ENCODE results near the gene KLHDC10. TPM values are rescaled to one million over a fixed set of nuclear protein-coding genes. Genes with fewer than 3 reads are reported as not detected.

The KLHDC10 gene
- total and polyA plus RNA-seq, 2 of the 13 experiments (the other 11 are each of a cell fraction or from before 2014, with no cell fraction given), result 11.9 to 21.6 TPM

DNA sequence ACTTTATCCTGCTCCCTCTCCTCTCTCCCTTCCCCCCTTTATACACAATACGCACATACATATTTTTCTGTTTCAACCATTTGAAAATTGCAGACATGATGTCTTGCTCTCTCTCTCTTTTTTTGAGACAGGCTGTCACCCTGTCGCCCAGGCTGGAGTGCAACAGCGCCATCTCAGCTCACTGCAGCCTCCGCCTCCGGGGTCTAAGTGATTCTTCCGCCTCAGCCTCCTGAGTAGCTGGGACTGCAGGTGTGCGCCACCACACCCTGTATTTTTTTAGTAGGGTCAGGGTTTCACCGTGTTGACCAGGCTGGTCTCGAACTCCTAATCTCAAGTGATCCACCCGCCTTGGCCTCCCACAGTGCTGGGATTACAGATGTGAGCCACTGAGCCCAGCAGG, 38.5 kb downstream of the KLHDC10 start (continued):
- TF ChIP-seq, protein P1, sequence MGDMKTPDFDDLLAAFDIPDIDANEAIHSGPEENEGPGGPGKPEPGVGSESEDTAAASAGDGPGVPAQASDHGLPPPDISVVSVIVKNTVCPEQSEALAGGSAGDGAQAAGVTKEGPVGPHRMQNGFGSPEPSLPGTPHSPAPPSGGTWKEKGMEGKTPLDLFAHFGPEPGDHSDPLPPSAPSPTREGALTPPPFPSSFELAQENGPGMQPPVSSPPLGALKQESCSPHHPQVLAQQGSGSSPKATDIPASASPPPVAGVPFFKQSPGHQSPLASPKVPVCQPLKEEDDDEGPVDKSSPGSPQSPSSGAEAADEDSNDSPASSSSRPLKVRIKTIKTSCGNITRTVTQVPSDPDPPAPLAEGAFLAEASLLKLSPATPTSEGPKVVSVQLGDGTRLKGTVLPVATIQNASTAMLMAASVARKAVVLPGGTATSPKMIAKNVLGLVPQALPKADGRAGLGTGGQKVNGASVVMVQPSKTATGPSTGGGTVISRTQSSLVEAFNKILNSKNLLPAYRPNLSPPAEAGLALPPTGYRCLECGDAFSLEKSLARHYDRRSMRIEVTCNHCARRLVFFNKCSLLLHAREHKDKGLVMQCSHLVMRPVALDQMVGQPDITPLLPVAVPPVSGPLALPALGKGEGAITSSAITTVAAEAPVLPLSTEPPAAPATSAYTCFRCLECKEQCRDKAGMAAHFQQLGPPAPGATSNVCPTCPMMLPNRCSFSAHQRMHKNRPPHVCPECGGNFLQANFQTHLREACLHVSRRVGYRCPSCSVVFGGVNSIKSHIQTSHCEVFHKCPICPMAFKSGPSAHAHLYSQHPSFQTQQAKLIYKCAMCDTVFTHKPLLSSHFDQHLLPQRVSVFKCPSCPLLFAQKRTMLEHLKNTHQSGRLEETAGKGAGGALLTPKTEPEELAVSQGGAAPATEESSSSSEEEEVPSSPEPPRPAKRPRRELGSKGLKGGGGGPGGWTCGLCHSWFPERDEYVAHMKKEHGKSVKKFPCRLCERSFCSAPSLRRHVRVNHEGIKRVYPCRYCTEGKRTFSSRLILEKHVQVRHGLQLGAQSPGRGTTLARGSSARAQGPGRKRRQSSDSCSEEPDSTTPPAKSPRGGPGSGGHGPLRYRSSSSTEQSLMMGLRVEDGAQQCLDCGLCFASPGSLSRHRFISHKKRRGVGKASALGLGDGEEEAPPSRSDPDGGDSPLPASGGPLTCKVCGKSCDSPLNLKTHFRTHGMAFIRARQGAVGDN (CRISPR knock-in tag; IDR thresholded peaks at IDR 0.05), result no peak
- TF ChIP-seq, protein P2, sequence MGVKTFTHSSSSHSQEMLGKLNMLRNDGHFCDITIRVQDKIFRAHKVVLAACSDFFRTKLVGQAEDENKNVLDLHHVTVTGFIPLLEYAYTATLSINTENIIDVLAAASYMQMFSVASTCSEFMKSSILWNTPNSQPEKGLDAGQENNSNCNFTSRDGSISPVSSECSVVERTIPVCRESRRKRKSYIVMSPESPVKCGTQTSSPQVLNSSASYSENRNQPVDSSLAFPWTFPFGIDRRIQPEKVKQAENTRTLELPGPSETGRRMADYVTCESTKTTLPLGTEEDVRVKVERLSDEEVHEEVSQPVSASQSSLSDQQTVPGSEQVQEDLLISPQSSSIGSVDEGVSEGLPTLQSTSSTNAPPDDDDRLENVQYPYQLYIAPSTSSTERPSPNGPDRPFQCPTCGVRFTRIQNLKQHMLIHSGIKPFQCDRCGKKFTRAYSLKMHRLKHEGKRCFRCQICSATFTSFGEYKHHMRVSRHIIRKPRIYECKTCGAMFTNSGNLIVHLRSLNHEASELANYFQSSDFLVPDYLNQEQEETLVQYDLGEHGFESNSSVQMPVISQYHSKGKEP (CRISPR knock-in tag; IDR thresholded peaks at IDR 0.05), result no peak
- no peak for TF ChIP-seq ZNF180 (CRISPR knock-in tag; IDR thresholded peaks at IDR 0.05; ENCODE audit: borderline replicate concordance, low read depth)
- TF ChIP-seq ZNF34 (CRISPR knock-in tag; IDR thresholded peaks at IDR 0.05; ENCODE audit: borderline replicate concordance), result no peak
- no peak for TF ChIP-seq ZFP36L1 (CRISPR knock-in tag; IDR thresholded peaks at IDR 0.05)
- TF ChIP-seq ZNF317 (CRISPR knock-in tag; IDR thresholded peaks at IDR 0.05), result no peak
- no peak for TF ChIP-seq ZFYVE20 (CRISPR knock-in tag; IDR thresholded peaks at IDR 0.05; ENCODE audit: borderline replicate concordance, low read depth)
- TF ChIP-seq, protein P3, sequence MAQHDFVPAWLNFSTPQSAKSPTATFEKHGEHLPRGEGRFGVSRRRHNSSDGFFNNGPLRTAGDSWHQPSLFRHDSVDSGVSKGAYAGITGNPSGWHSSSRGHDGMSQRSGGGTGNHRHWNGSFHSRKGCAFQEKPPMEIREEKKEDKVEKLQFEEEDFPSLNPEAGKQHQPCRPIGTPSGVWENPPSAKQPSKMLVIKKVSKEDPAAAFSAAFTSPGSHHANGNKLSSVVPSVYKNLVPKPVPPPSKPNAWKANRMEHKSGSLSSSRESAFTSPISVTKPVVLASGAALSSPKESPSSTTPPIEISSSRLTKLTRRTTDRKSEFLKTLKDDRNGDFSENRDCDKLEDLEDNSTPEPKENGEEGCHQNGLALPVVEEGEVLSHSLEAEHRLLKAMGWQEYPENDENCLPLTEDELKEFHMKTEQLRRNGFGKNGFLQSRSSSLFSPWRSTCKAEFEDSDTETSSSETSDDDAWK (CRISPR knock-in tag; IDR thresholded peaks at IDR 0.05), result no peak
- no peak for TF ChIP-seq LCORL (IDR thresholded peaks at IDR 0.05)
- TF ChIP-seq LCORL (CRISPR knock-in tag; IDR thresholded peaks at IDR 0.05), result no peak
- no peak for TF ChIP-seq KLF15 (CRISPR knock-in tag; IDR thresholded peaks at IDR 0.05; ENCODE audit: borderline replicate concordance)
- TF ChIP-seq ZNF713 (CRISPR knock-in tag; IDR thresholded peaks at IDR 0.05), result no peak
- TF ChIP-seq, protein P4, sequence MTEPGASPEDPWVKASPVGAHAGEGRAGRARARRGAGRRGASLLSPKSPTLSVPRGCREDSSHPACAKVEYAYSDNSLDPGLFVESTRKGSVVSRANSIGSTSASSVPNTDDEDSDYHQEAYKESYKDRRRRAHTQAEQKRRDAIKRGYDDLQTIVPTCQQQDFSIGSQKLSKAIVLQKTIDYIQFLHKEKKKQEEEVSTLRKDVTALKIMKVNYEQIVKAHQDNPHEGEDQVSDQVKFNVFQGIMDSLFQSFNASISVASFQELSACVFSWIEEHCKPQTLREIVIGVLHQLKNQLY (CRISPR knock-in tag; IDR thresholded peaks at IDR 0.05), result no peak
